GM21619 (cell line): ENCODE data around the gene HSFX1.
"Not testable (repeated sequence)": the region's sequence is repeated elsewhere in the genome, so short reads cannot be mapped to it uniquely, and the experiment has no call there.

Experiments used
- ATAC-seq: cut with Tn5 transposase; IDR thresholded peaks from one replicate; pipeline ENCODE4 v1.9.1; 2021; ENCODE audit not compliant: unreplicated experiment

HSFX1 gene

DNA sequence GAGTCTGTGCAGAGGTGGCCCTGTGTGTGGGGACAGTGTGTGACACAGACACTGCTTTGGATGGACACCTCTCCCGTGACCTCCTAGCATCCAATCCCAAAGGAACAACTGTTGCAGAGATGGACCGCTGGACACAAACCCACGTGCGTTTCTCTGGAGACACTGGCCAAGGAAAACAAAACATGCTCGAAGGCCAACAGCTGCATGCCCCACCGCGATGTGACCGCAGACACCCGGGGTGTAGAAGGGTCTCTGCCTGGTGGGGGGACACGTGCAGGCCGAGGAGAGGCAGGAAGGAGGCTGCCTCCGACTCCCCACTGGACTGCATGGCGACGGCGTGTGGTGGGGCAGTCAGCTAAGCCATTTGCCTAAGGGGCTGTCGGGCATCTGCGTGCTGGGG lies at the start of gene HSFX1:
TSS of gene HSFX1 (plus strand) at position 301 of the 400 bp plus-strand sequence. CDS start 614 bp downstream, outside the sequence.
- not testable (repeated sequence) for ATAC-seq

DNA sequence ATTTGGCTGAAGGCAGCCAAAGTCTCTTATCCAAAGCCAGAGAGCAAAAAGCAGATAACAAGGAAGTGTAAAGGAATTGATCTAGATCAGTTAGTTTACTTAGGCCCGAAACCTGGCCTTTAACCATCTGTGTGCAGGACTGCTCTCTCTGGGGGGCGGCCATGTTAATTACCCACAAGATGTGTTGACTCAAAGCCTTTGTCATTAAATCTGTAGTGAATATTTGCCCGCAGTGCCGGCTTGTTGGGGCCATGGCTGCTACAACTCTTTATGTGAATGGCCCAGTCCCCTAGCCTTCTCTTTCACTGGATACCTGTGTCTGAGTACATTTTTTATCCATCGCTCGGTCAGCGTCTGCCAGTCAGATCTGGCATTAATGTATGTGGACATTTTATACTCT lies 46.6 kb upstream of the HSFX1 start:
- not testable (repeated sequence) for ATAC-seq

GRCh38 chrX:149742269-149742668 lies 31.6 kb upstream of the HSFX1 start:
- not testable (repeated sequence) for ATAC-seq

GRCh38 chrX:149746390-149747007 lies 27.4 kb upstream of the HSFX1 start:
- ATAC-seq = not testable (repeated sequence)

DNA sequence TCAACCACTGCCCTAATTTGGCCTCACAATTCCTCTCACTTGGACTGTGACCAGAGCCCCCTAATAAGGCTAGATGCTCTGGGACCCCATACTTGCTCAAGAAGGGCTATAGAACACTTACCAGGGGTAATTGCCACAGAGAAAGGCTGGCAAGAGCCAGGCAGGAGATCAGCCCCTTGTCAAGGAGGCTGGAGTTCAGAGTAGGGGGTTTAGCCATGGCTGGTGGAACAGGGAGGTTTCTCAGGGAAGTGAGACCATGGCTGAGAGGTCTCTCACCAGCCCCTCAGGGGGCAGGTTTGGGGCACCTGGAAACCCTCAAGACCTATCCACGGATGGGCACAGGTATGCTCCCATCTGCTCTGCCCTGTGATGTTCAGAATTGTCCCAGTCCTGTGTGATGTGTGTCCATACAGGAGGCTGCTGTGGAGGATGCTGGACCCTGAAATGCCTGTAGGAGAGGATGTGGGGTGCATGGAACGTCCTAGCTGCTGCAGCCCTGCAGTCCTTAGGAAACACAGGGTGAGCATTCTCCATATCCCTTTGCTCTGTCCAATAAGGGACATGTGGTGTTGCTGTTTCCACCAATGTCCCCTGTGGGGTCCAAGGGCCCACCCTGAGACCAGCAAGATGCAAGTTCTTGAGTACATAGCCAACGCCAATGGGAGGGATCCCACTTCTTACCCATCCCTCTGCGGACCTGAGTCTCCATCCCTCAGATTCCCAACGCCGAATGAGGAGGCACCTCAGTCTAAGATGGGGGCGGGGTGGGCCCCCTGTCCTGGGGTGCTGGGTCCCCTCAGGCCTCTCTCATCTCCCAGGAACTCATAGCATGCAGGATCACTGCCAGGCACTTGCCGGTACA lies 16.4 kb upstream of the HSFX1 start:
- ATAC-seq = no peak

GRCh38 chrX:149758068-149758714 lies 15.7 kb upstream of the HSFX1 start:
- no peak for ATAC-seq

DNA sequence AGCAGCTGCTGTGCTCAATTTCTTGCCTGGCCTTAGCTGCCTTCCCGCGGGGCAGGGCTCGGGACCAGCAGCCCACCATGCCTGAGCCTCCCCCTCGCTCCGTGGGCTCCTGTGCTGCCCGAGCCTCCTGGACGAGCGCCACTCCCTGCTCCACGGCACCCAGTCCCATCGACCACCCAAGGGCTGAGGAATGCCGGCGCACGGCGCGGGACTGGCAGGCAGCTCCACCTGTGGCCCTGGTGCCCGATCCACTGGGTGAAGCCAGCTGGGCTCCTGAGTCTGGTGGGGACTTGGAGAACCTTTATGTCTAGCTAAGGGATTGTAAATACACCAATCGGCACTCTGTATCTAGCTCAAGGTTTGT lies 15.2 kb upstream of the HSFX1 start:
- ATAC-seq = not testable (repeated sequence)

DNA sequence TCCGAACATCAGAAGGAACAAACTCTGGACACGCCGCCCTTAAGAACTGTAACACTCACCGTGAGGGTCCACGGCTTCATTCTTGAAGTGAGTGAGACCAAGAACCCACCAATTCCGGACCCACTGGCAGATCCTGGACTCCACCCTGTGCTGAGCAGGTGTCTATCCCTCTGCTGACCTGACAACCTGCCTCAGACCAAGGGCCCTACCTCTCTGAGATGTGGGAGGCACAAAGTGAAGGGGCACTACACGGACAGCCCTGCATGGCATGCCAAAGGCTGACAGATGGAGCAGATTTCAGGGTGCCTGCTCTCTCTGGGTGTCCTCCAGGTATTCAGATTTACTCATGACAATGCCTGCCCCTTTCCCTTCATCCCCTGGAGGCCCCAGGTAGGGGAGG lies 14.0 kb upstream of the HSFX1 start:
- ATAC-seq = no peak

GRCh38 chrX:149760965-149761364 lies 12.9 kb upstream of the HSFX1 start:
- ATAC-seq = no peak

- ATAC-seq = not testable (repeated sequence)
Observed at GRCh38 chrX:149761858-149762674, 11.8 kb upstream of the HSFX1 start.

DNA sequence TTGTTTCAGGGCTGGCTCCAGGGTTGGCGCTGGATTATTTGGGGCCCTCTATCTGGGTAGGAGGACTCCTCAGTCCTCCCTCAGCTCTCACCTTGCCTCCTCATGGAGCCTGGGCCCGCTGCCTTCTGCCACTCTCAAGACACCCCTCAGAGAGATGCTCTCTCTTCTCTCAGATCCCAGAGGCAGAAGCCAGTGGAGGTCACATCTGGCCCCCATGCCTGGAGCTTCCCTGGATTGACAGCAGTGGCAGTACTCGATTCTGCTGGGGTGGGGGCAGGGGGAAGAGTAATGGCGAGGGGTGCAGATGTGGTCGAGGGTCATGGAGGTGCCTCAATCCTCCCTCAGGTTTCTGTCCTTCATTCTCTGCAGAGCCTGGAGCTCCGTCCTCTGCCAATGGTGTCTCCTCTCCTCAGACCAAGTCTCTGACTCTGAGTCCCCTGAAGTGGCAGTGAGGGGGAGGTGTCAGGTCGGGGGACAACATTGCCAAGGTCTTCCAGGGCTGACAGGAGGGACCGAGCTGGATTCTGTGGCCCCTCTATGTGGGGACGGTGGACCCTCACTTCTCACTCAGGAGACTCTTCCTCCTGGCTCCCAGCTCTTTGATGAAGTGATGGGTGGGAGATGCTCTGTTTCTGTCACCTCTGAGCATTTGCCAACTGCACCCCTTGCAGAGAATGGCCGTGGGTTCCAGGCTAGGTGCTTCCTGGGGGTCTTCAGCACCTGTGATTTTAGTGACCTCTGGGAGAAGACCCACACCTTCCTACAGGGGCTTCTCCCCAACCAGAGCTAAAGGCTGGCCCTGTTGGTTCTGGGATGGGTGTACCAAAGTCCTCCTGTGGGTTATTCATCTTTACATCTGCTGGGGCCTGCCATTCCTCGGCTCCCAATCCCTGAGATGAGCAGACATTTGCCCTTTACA lies 10.9 kb upstream of the HSFX1 start:
- ATAC-seq = no peak

GRCh38 chrX:149770344-149770743 lies 3.5 kb upstream of the HSFX1 start:
- ATAC-seq = not testable (repeated sequence)

GRCh38 chrX:149773026-149773425 lies 842 bp upstream of the HSFX1 start:
- not testable (repeated sequence) for ATAC-seq

GRCh38 chrX:149777999-149778398 lies 4.1 kb downstream of the HSFX1 start:
- not testable (repeated sequence) for ATAC-seq

GRCh38 chrX:149781727-149782126 lies 7.9 kb downstream of the HSFX1 start, which contains the start of gene MAGEA9:
Gene MAGEA9, plus strand, starts transcription at chrX:149781930. Its CDS starts 4,281 bp downstream, at chrX:149786211.
- not testable (repeated sequence) for ATAC-seq

DNA sequence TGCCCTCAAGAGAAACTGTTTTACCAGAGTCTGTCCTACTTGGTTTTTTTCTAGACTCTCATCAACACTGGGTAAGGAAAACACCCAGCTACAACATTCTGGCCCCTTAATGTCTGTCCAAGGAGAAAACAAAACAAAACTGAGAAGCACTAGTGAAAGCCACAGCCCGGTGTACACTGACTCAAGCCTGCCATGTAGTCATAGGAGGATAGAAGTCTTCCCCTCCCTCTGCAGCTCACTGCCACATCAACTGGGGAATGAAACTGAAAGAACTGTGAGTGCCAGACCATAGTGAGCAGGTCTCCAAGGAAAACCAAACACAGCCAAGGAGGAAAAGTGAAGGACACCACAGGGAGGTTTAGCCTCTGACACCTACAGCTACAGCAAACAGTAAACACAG lies 21.7 kb downstream of the HSFX1 start:
- ATAC-seq = peak; percentile 99

- no peak for ATAC-seq
Observed at GRCh38 chrX:149799095-149799714, 25.3 kb downstream of the HSFX1 start.

- ATAC-seq = no peak
Observed at GRCh38 chrX:149799938-149800337, 26.1 kb downstream of the HSFX1 start.

DNA sequence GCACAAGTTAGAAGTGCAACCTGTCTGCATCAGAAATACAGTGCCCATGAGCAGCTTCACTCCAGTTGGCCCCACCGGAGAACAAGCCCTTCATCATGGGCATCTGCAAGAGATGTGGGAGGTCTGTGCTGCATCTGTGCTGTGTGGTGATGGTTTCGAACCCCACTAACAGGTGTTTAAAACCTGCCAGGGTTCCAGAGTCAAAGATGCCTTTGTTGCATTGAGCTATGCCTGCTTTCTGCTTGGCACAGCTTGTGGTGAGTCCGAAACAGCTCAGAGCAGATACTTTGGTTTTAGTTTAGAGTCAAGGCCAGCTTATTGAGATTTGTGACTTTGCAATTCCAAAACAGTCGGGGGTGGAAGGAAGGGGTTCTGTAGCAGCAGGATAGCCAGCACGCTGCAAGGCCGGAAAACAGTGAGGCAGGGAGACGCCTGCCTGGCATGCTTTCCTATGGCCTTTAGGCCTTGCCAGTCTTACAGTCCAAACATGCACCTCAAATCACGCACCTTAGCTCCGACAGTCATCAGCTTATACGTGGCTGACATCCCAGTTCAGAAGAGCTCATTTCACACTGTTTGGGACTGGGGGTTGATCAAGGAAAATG lies 29.7 kb downstream of the HSFX1 start:
- no peak for ATAC-seq
